Measurements from ENCODE around the gene C19orf85.

C19orf85 gene

DNA sequence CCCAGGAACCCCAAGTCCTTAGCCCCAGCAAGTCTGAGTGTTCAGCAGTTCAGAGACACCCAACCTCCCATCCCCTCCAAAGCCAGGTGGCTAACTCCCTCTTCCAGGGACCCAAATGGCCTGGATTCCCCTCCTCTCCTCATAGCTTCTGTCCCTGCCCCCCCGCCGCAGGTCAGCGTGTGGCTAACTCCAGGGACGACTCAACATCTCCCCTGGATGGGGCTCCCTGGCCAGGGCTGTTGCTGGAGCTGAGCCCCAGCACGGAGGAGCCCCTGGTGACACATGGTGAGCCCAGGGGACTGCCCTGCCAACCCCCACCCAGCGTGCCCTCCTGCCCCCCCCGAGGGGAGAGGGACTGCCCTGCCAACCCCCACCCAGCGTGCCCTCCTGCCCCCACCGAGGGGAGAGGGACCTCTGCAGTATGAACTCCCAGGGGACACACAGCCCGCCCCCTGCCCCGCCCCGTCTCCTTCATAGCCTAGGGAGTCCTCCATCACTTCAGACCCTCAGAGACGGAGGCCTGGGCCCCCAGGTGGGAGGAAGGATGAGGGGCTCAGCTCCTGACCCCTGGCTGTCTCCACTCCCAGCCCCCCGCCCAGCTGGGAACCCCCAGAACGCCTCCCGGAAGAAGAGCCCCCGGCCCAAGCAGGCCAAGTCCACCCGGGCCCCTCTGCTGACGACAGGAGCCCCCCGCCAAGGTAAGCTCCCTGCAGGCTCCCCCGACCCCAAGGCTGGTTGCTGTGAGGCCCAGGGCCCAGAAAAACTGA, 25.3 kb upstream of the C19orf85 start:
- no peak for DNase-seq (ENCODE audit: low read depth)

DNA sequence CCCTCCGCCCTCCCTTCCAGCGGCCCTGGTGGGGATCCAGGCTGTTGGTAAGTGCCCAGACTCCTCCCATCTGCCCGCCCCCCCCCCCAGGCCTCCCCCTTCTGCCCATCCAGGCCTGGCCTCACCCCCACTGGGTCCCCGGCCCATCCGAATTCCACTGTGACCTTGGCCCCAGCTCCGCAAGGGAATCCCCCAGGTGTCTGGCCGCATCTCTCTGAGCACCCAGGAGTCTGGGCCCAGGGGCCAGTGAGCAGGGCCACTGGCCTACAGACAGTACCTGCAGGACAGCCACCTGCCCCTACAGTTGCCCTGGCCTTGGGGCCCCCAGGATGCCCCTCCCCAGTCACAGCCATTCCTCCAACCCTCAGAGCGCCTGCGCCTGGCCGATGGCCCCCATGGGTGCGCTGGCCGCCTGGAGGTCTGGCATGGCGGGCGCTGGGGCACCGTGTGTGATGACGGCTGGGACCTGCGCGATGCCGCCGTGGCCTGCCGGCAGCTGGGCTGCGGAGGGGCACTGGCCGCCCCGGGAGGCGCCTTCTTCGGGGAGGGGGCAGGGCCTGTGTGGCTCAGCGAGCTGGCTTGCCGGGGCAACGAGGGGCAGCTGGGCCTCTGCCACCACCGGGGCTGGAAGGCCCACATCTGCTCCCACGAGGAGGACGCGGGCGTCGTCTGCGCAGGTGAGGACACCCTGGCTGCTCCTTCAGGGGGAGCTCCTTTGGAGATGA, 24.6 kb upstream of the C19orf85 start:
- no peak for DNase-seq (ENCODE audit: low read depth)

DNA sequence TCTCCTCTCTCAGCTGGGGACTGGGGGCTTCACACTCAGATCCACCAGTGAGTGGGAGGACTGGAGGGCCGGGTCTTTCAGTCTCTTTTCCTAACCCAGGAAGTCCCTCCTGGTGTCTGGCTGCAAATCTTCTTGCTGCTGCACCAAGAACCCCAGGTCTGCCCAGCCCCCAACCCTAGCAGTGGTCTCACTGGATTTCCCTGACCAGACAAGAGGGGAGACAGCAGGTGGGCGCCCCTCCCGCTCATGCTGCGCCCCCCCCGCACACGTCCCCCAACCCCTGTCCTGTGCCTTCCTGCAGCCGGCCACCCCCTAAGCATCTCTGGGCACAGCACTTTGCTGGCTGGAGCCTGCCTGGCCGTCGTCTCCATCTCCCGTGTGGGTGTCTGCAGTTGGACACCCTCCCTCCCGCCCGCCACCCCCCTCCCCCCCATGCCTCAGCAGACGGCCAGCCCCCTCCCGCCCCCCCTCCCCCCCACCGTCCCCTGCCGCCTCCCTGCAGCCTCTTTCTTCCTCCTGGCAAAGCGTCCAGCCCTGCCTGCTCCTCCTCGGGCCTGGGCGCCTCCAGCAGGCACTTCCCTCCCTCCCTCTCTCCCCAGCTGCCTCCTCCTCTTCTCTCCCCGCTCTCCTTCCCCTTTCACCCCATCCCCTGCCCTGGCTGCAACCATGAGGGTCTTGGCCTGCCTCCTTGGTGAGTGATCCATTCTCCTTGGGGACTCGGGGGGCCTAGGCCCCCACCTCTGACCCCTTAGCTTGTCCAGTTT, 23.6 kb upstream of the C19orf85 start, which contains the start of gene SSC5D:
Gene SSC5D, plus strand, starts transcription at position 513 of the 764 bp plus-strand sequence. Its CDS starts 154 bp downstream, at position 667.
- no peak for DNase-seq (ENCODE audit: low read depth)

DNA sequence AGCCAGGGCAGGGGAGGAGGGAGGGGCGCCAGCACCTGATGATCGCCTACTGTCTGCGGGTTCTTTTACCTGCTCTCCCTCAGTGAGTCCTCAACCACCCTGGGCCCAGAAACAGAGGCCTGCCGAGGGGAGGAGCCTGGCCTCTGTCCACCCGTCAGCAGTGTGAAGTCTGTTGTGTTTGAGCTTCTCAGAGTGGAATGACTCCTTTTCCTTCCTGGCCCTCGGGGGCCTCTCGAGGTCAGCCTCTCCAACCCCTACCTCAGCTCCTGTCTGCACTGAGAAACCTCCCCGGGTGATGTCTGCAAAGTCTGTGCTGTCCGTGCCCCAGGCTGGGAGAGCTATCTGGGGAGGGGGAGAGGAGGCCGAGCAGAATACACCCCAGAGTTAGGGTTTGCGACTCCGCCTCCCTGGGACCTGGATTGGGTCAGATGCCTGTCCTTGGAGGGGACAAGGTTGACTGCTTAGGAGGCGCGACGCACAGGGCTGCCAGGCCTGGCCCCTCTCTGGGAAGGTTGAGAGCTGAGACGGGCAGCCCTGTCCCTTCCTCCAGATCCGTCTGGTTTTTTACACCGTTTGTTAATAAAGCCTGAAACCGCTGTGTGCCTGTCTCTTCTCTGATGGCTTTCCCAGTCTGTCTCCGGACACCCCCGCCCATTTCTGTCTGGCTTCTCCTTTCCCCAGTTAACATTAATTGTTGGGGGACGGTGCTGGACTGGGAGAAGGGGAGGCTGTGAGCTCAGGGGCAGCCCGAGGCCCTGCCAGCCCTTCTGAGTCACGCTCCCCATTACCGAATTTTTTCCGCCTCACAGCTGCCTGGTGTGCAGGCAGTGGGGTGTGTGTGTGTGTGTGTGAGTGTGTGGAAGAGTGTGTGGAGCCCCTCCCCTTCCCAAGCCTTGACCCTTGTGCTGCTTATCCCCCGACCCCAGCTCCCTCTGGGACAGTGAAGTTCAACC, 22.7 kb upstream of the C19orf85 start:
- DNase-seq (ENCODE audit: low read depth), result peak; percentile 81

DNA sequence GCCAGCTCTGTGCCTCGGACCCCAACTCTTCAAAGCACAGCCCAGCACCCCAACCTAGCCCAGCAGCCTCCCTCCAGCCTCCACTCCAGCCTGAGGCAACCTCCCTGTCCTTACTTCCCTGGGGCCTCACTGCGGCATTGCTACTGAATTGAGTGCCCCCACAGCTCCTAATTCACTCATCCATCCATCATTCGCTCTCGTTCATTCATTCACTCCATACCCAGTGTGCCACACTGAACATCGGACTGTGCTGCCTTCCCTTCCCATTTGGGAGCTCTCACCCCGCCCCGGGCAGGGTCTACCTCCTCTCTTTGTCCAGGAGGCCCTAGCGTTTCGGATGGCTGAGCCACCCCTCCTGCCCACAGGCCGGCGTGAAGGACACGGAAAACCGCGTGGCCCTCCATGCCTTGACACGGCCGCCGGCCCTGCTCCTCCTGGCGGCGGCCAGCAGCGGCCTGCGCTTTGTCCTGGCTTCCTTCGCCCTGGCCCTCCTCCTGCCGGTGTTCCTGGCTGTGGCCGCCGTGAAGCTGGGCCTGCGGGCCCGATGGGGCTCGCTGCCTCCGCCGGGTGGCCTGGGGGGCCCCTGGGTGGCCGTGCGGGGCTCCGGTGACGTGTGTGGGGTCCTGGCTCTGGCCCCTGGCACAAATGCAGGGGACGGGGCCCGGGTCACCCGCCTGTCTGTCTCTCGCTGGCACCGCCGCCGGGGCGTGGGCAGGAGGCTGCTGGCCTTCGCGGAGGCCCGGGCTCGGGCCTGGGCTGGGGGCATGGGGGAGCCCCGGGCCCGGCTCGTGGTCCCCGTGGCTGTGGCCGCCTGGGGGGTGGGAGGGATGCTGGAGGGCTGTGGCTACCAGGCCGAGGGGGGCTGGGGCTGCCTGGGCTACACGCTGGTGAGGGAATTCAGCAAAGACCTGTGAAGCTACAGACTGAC, 21.8 kb upstream of the C19orf85 start:
- no peak for DNase-seq (ENCODE audit: low read depth)

DNA sequence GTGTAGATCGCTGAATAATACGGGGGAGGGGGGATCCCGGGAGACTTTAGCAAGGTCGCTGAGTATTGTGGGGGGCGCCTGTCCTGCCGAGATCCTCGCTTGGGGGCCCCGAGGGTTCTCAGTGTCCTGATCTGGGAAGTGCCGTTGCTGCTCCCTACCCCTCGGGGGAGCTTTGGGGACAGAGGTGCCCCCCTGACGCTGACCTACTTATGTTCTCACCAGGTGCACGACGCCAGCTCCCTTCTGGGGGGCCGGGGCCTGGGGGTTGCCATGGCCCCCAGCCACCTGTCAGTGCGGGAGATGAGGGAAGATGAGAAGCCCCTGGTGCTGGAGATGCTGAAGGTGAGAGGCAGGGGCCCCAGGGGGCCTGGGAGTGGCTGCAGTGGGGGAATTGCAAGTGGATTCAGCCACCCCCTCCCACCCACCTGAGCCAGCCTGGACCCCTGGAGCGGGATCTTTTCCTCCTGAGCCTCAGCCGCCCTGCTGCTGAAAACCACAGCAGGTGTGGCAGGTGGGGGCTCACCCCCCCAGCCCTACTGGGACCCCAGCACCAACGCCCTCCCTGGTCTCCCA, 21.0 kb upstream of the C19orf85 start:
- DNase-seq (ENCODE audit: low read depth), result no peak

DNA sequence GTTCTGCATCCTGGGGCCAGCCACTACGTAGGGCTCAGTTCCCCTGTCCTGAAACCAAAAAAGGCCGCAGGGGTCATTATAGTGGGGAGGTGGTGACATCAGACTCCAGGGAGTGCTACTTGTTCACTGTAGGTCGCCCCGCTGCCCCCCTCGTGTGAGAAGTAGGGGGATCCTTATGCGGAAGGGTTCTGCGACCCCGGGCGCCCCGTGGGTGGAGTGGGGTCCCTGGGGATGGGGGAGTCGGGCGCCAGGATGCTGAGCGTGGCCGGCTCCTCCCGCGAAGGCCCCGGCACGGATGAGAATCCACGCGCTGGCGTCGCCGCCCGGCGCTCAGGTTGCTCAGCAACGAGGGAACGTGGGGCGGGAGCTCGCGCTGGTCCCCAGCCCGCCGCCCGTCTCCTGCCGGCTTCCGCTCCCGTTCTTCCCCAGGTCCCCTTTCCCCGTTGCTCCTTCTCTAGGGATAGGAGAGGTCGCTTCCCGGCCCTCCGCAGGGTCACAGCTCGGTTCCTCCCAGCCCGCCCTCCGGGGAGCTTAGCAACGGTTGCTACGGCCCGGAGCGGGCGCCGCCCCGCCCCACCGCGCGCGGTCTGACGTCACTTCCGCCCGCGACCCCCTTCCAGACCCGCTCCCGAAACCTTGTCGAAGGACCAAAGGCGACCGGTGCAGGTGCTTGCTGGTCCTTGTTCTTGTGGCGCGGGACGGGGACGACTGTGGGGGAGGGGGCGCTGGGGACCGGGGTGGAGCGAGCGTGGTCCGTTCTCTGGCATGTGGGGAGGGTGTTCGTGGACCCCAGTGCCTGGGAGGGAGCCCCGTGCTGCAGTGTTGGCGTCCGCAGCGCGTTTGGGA, 20.3 kb upstream of the C19orf85 start, which contains the start of gene NAT14:
Gene NAT14, plus strand, starts transcription at position 596 of the 846 bp plus-strand sequence. CDS start 521 bp downstream, outside the sequence.
- no peak for DNase-seq (ENCODE audit: low read depth)

DNA sequence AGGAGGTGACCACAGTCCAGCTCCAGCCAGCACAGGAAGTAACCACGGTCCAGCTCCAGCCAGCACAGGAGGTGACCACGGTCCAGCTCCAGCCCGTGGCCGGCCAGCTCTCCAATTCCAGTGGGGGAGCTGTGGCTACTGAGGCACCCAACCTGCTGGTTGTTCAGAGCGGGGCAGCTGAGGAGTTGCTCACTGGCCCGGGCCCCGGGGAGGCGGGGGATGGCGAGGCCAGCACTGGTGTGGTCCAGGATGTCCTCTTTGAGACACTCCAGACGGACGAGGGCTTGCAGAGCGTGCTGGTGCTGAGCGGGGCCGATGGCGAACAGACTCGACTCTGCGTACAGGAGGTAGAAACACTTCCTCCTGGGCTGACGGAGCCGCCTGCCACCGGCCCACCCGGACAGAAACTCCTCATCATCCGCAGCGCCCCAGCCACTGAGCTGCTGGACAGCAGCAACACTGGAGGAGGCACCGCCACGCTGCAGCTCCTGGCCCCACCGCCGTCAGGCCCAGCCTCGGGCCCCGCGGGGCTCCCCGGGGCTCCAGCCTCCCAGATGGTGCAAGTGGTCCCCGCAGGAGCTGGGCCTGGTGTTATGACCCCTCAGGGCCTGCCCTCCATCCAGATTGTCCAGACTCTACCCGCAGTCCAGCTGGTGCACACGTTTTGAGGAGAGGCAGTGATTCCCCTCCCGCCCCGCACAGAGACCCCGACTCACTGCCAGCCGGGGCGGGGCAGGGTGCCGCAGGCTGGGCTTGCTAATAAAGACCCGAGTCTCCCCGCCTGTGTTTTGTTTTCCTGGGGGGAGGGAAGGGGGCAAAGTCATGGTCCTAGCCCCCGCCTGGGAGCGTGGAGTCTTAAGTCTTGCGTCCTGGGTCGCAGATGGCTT, 19.4 kb upstream of the C19orf85 start:
- no peak for DNase-seq (ENCODE audit: low read depth)

DNA sequence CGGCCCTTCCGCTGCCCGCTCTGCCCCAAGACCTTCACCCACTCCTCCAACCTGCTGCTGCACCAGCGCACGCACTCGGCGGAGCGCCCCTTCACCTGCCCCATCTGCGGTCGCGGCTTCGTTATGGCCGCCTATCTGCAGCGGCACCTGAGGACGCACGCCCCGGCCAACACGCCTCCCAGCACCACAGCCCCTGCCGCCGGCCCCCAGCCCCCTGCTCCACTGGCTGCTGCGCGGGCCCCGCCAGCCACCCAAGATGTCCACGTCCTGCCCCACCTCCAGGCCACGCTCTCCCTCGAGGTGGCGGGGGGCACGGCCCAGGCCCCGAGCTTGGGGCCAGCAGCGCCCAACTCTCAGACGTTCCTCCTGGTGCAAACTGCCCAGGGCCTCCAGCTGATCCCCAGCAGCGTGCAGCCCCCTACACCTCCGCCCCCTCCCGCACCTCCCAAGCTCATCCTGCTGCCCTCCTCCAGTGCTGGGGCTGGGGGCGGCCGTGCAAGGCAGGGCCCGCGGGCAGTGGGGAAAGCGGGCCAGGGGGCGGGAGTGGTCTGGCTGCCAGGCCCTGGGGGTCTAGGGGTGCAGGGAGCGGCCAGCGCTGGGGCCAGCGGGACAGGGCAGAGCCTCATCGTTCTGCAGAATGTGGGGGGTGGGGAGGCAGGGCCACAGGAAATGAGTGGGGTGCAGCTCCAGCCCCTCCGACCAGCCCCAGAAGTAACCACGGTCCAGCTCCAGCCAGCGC, 18.6 kb upstream of the C19orf85 start:
- DNase-seq (ENCODE audit: low read depth), result no peak

DNA sequence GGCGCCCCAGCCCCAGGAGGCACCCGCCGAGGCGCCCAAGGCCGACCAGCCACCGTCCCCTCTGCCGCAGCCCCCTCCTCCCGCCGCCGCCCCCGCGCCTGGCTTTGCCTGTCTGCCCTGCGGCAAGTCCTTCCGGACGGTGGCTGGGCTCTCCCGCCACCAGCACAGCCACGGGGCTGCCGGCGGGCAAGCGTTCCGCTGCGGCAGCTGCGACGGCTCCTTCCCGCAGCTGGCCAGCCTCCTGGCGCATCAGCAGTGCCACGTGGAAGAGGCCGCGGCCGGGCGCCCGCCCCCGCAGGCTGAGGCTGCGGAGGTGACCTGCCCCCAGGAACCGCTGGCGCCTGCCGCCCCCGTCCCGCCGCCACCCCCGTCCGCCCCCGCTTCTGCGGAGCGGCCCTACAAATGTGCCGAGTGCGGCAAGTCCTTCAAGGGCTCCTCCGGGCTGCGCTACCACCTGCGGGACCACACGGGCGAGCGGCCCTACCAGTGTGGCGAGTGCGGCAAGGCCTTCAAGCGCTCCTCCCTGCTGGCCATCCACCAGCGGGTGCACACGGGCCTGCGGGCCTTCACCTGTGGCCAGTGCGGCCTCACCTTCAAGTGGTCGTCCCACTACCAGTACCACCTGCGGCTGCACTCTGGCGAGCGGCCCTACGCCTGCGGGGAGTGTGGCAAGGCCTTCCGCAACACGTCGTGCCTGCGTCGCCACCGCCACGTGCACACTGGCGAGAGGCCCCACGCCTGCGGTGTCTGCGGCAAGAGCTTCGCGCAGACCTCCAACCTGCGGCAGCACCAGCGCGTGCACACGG, 17.8 kb upstream of the C19orf85 start:
- no peak for DNase-seq (ENCODE audit: low read depth)

DNA sequence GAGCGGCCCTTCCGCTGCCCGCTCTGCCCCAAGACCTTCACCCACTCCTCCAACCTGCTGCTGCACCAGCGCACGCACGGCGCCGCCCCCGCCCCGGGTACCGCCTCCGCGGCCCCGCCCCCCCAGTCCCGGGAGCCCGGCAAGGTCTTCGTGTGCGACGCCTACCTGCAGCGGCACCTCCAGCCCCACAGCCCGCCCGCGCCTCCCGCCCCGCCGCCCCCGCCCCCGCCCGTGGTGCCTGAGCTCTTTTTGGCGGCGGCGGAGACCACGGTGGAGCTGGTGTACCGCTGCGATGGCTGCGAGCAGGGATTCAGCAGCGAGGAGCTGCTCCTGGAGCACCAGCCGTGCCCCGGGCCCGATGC, 17.2 kb upstream of the C19orf85 start:
- no peak for DNase-seq (ENCODE audit: low read depth)

DNA sequence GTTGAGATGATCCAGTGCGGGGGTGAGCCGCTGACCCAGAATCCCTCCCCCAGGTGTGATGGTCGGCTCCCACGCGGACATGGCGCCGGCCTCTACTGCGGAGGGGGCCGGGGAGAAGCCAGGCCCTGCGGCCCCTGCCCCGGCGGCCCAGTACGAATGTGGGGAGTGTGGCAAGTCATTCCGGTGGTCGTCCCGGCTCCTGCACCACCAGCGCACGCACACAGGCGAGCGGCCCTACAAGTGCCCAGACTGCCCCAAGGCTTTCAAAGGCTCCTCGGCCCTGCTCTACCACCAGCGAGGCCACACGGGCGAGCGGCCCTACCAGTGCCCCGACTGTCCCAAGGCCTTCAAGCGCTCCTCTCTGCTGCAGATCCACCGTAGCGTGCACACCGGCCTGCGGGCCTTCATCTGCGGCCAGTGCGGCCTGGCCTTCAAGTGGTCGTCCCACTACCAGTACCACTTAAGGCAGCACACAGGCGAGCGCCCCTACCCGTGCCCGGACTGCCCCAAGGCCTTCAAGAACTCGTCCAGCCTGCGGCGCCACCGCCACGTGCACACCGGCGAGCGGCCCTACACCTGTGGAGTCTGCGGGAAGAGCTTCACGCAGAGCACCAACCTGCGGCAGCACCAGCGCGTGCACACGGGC, 16.7 kb upstream of the C19orf85 start:
- DNase-seq (ENCODE audit: low read depth), result no peak

DNA sequence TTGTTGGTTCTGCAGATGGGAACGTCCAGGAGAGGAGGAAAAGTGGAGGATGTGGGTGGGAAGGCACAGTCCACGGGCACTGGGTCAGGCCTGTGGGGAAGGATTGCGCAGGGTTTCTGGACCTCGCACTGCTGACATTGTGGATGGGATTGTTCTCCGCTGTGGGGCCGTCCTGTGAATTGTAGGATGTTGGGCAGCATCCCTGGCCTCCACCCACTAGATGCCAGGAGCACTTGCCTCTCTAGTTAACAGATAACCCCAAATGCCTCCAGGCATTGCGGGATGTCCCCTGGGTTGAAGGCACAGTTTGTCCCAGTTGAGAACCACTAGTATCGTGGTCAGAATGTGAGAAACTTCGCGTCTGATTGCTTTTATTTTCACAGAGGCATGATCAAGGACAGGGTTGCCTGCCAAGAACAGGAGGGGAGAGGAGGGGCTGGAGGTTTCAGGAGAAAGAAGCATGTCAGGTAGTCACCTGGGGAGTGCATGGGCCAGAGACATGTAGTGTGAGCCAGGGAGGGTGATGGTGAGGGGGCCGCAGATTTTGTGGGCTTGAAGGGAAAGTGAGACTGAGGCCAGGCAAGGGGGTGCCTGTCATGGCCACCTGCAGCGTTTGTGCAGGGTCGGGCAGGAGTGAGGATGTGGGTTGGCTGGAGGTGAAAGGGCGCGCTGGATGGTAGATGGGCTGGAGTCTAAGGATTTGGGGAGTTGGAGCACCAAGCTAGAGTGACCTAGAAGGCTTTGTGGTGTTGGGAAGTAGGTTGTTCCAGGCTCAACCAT, 15.1 kb upstream of the C19orf85 start:
- no peak for DNase-seq (ENCODE audit: low read depth)

DNA sequence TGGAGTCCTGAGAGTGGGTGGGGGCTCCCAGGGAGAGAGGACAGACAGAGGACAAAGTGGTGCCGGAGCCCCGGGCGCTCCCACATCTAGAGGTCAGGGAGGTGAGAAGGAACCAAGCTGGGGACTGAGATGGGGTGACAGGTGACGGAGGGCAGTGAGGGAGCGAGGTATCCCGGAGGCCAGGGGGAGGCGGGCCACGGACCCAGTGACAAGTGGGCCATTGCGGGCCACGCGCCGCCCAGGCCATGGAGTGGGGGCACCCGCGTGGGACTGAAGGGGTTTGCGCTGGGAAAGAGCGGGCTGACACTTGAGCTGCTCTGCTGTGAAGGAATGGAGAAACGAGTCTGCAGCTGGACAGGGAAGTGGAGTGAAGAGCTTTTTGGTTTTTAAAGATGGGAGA, 14.5 kb upstream of the C19orf85 start:
- DNase-seq (ENCODE audit: low read depth), result no peak

DNA sequence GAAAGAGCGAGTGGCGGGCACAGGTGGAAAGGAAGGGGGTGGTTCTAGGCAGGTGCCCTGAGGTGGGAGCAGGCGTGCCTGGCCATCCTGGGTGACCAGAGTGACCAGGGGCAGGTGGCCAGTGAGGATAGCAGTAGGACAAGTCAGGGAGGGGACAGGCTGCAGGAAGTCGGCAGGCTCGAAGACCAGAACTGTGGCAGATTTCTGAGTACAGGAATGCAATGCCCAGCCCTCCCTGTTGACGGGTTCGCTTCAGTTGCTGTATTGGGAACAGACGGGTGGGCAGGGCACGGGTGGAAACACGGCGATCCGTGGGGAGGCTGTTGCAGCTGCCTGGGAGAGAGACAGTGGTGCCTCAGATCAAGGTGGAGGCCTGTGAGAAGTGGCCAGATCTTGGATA, 13.8 kb upstream of the C19orf85 start:
- DNase-seq (ENCODE audit: low read depth), result no peak
